Hepatocyte (in vitro differentiated cells): Measurements from ENCODE around the gene UBASH3A. TPM values are rescaled to one million over a fixed set of nuclear protein-coding genes. Genes with fewer than 3 reads are reported as not detected.

Source experiments
- DNase-seq: peaks from one replicate; pipeline ENCODE4 v3.0.0-alpha.2; 2016; ENCODE audit warnings: low spot score
- H2AFZ ChIP-seq: fragments of 200-600 bp; sonication (generic); 2 replicates; pipeline ENCODE4 v1.6.0; 2016; ENCODE audit warnings: antibody characterized with exemption, mild to moderate bottlenecking
- H3K27ac ChIP-seq: fragments of 200-600 bp; sonication (generic); 2 replicates; pipeline ENCODE4 v1.5.1; 2016; ENCODE audit warnings: mild to moderate bottlenecking
- H3K27me3 ChIP-seq: fragments of 200-600 bp; sonication (generic); 2 replicates; pipeline ENCODE4 v1.6.1; 2016
- H3K36me3 ChIP-seq: fragments of 200-600 bp; sonication (generic); replicated peaks from 2 replicates; pipeline ENCODE4 v1.5.1; 2016; ENCODE audit warnings: low read depth; ENCODE audit not compliant: insufficient read depth
- H3K4me1 ChIP-seq: fragments of 200-600 bp; sonication (generic); 2 replicates; pipeline ENCODE4 v1.5.1; 2016; ENCODE audit warnings: mild to moderate bottlenecking, moderate library complexity; ENCODE audit not compliant: insufficient read depth
- H3K4me2 ChIP-seq: fragments of 200-600 bp; sonication (generic); 2 replicates; pipeline ENCODE4 v1.6.0; 2016
- H3K4me3 ChIP-seq: fragments of 200-600 bp; sonication (generic); 2 replicates; pipeline ENCODE4 v1.5.1; 2016; ENCODE audit warnings: mild to moderate bottlenecking
- H3K79me2 ChIP-seq: fragments of 200-600 bp; sonication (generic); 2 replicates; pipeline ENCODE4 v1.6.0; 2017; ENCODE audit warnings: mild to moderate bottlenecking
- H3K9me2 ChIP-seq: fragments of 200-600 bp; sonication (generic); replicated peaks from 2 replicates; pipeline ENCODE4 v1.6.0; 2017; ENCODE audit warnings: mild to moderate bottlenecking; ENCODE audit not compliant: insufficient read depth
- H3K9me3 ChIP-seq: fragments of 200-600 bp; sonication (generic); 2 replicates; pipeline ENCODE4 v1.5.1; 2016; ENCODE audit warnings: low read depth, mild to moderate bottlenecking
- H4K20me1 ChIP-seq: fragments of 200-600 bp; sonication (generic); 2 replicates; pipeline ENCODE4 v1.6.0; 2016; ENCODE audit warnings: mild to moderate bottlenecking; ENCODE audit not compliant: insufficient read depth, poor library complexity, severe bottlenecking
- EZH2 ChIP-seq: fragments of 200-600 bp; sonication (generic); IDR thresholded peaks from 2 replicates; pipeline ENCODE4 v1.6.1; 2016; ENCODE audit warnings: antibody characterized with exemption, mild to moderate bottlenecking, borderline replicate concordance
- EZH2phosphoT487 ChIP-seq: fragments of 200-600 bp; sonication (generic); IDR thresholded peaks from one replicate; pipeline ENCODE4 v1.6.1; 2018; ENCODE audit warnings: antibody characterized with exemption, mild to moderate bottlenecking, low read depth, moderate library complexity; ENCODE audit not compliant: unreplicated experiment, severe bottlenecking
- WGBS: methylation state at CpG from one replicate; pipeline ENCODE4 v1.1.6; 2016; ENCODE audit warnings: low lambda C conversion rate; ENCODE audit errors: missing lambda C conversion rate; 5-methylcytosine and 5-hydroxymethylcytosine counted together
- polyA plus RNA-seq: library from polyadenylated mRNA; unstranded; fragments of >200 nt; fragmentation: Nextera tagmentation; extraction: Ambion mirVana; gene quantifications from 2 replicates; pipeline ENCODE4 v1.2.1, GENCODE V29; 2016
- total RNA-seq: library from RNA; depleted of rRNA; stranded (reverse); fragments of >200 nt; gene quantifications from 2 replicates; pipeline ENCODE4 v1.2.3, GENCODE V29; 2014
- TF ChIP-seq, protein P1 (sequence below): fragments of 200-600 bp; sonication (generic); IDR thresholded peaks from 2 replicates; pipeline ENCODE4 v1.5.1; 2016; ENCODE audit warnings: antibody characterized with exemption, mild to moderate bottlenecking; ENCODE audit not compliant: poor library complexity

The UBASH3A gene
- total and polyA plus RNA-seq, 2 experiments from 2014 or later, result not detected

DNA sequence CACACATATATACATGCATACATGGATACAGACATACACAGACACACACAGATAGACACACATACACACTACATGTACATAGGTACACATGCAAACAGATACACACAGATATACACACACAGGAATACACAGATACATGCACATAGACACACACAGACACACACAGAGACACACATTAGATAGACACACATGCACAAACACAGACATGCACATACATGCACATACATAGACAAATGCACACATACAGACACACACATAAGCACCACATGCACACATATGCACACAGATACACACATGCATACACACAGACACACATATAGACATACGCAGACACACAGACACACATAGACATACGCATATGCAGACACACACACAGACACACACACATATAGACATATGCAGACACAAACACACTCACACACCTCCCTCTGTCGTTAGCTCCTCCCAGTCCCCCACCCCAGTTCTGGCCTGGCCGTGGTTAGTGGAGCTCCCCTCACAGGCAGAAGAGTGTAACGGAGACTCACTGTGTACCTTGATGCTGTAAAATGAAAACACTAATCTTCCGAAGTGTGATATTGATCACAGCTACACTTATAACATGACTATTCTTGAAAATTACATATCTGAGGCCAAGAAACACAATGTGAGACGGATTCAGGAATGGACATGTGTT lies 7.6 kb downstream of the UBASH3A start:
- Histone ChIP-seq H4K20me1 (no peaks in the 10 kb centered on the region), H3K4me1 (no peaks in the 10 kb centered on the region), H2AFZ (no peak overlapping the region), H3K4me3 (no peak overlapping the region), H3K27ac (no peak overlapping the region), H3K79me2 (no peaks in the 10 kb centered on the region), H3K36me3 (no peaks in the 10 kb centered on the region), H3K4me2 (no peak overlapping the region), H3K9me2 (no peaks in the 10 kb centered on the region), H3K9me3 (no peaks in the 10 kb centered on the region), H3K27me3 (no peaks in the 10 kb centered on the region)
- no peak for DNase-seq
- TF ChIP-seq EZH2 (no peak), EZH2phosphoT487 (no peak)
- TF ChIP-seq, protein P1, sequence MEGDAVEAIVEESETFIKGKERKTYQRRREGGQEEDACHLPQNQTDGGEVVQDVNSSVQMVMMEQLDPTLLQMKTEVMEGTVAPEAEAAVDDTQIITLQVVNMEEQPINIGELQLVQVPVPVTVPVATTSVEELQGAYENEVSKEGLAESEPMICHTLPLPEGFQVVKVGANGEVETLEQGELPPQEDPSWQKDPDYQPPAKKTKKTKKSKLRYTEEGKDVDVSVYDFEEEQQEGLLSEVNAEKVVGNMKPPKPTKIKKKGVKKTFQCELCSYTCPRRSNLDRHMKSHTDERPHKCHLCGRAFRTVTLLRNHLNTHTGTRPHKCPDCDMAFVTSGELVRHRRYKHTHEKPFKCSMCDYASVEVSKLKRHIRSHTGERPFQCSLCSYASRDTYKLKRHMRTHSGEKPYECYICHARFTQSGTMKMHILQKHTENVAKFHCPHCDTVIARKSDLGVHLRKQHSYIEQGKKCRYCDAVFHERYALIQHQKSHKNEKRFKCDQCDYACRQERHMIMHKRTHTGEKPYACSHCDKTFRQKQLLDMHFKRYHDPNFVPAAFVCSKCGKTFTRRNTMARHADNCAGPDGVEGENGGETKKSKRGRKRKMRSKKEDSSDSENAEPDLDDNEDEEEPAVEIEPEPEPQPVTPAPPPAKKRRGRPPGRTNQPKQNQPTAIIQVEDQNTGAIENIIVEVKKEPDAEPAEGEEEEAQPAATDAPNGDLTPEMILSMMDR, result no peak
- 62% methylated on average over 7 of the region's 7 CpGs for WGBS

DNA sequence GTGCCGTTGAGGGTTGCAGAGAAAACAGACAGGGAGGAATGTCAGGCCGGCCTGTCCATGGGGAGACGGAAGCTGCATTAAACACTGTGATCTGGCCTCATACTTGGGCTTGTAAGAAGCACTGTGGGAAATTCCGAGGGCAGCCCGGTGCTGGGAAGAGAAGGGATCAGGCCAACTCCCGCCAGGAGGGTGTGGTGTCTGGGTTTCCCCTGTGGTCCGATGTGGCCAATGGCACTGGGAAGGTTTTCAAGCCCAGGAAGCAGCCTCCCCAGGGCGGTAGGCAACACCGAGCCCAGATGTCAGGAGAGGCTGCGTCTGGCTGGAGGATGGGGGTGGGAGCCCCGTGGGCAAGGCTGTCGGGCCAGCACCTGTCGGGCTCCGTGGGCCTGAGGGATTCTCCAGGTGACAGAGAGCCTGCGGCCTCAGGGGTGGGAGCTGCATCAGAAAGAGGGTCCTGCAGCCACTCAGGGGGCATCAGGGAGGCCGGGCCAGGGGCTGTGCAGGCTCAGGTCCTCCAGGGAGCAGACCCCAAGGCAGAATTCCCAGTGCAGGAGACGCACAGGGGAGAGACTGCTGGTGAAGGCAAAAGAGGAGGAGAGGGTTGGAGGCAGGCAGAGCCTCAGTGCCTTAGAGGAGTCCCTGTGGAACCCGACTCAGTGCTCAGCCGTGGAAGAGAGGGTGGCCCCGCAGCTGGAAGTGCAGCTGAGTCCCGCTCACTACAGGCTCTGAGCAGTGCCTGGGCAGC lies 8.4 kb downstream of the UBASH3A start:
- H3K27ac ChIP-seq, result no peak overlapping the region

GRCh38 chr21:42412636-42412933 lies 8.9 kb downstream of the UBASH3A start:
- H2AFZ ChIP-seq, result no peak overlapping the region
- H3K4me3 ChIP-seq, result no peak overlapping the region
- H3K36me3 ChIP-seq, result no peaks in the 10 kb centered on the region
- no peak for DNase-seq
- 88% methylated on average over 5 of the region's 5 CpGs for WGBS
- no peaks in the 10 kb centered on the region for H3K79me2 ChIP-seq
- no peak overlapping the region for H3K27ac ChIP-seq
- no peaks in the 10 kb centered on the region for H3K4me1 ChIP-seq
- no peaks in the 10 kb centered on the region for H4K20me1 ChIP-seq
- TF ChIP-seq, protein P1, result no peak
- TF ChIP-seq EZH2phosphoT487 (no peak), EZH2 (no peak)
- H3K9me3 ChIP-seq, result no peaks in the 10 kb centered on the region
- H3K27me3 ChIP-seq, result no peaks in the 10 kb centered on the region
- H3K4me2 ChIP-seq, result no peak overlapping the region
- H3K9me2 ChIP-seq, result no peaks in the 10 kb centered on the region

More for the DNA sequence above, 8.4 kb downstream of the UBASH3A start:
- Histone ChIP-seq H2AFZ (no peak overlapping the region), H3K9me2 (no peaks in the 10 kb centered on the region), H3K4me3 (no peak overlapping the region), H3K9me3 (no peaks in the 10 kb centered on the region), H3K27me3 (no peaks in the 10 kb centered on the region), H3K36me3 (no peaks in the 10 kb centered on the region), H3K4me1 (no peaks in the 10 kb centered on the region), H4K20me1 (no peaks in the 10 kb centered on the region), H3K79me2 (no peaks in the 10 kb centered on the region), H3K4me2 (no peak overlapping the region)
- no peak for DNase-seq
- TF ChIP-seq EZH2, result no peak
- TF ChIP-seq, protein P1, result no peak
- WGBS, result 87% methylated on average over 21 of the region's 21 CpGs
